Activated B cell treated with CpG ODN at 0.5 μM for 24 hours (primary cell): ENCODE results near the gene PYROXD2. TPM values are rescaled to one million over a fixed set of nuclear protein-coding genes. Genes with fewer than 3 reads are reported as not detected.

Experiments
- ATAC-seq: fragments of 200-7000 bp; cut with Tn5 transposase; one replicate; pipeline ENCODE4 v1.10.0; 2021; ENCODE audit warnings: low read depth, mild to moderate bottlenecking, moderate library complexity
- CTCF ChIA-PET: fragments of 350-600 bp; sonication (Branson Sonifier 250); formaldehyde crosslinking; loops from one replicate; lab custom pipeline; 2021; ENCODE audit warnings: antibody characterized with exemption; lab: Charles Lee
- POLR2A ChIA-PET: fragments of 350-600 bp; sonication (Branson Sonifier 250); formaldehyde crosslinking; loops from one replicate; lab custom pipeline; 2021; ENCODE audit warnings: antibody characterized with exemption; lab: Charles Lee
- DNase-seq: peaks from one replicate; pipeline ENCODE4 v3.0.0; 2022
- H3K27ac Mint-ChIP-seq: one replicate; pipeline ENCODE4 v1.8.0; 2020; ENCODE audit warnings: mixed read lengths
- H3K27me3 Mint-ChIP-seq: one replicate; pipeline ENCODE4 v1.8.0; 2021; ENCODE audit warnings: mixed read lengths
- H3K36me3 Mint-ChIP-seq: one replicate; pipeline ENCODE4 v1.8.0; 2021; ENCODE audit warnings: low read depth, mixed read lengths
- H3K4me1 Mint-ChIP-seq: one replicate; pipeline ENCODE4 v1.8.0; 2021; ENCODE audit warnings: mixed read lengths
- H3K4me3 Mint-ChIP-seq: one replicate; pipeline ENCODE4 v1.8.0; 2020; ENCODE audit warnings: mild to moderate bottlenecking, mixed read lengths
- H3K9me3 Mint-ChIP-seq: one replicate; pipeline ENCODE4 v1.8.0; 2020; ENCODE audit warnings: mixed read lengths
- CTCF ChIP-seq: fragments of 200-600 bp; IDR thresholded peaks from one replicate; pipeline ENCODE4 v1.8.0; 2022; ENCODE audit warnings: antibody characterized with exemption, mild to moderate bottlenecking
- intact Hi-C: fragments of 100-400 bp; cut with micrococcal nuclease; formaldehyde crosslinking; loops from one replicate; pipeline ENCODE4 v1.15.1; 2024
- total RNA-seq: library from RNA; stranded (reverse); gene quantifications from 2 replicates; pipeline ENCODE4 v1.2.3, GENCODE V29; 2022

PYROXD2 gene
- total RNA-seq, 1 donor from 2014 or later: 11.4 TPM

DNA sequence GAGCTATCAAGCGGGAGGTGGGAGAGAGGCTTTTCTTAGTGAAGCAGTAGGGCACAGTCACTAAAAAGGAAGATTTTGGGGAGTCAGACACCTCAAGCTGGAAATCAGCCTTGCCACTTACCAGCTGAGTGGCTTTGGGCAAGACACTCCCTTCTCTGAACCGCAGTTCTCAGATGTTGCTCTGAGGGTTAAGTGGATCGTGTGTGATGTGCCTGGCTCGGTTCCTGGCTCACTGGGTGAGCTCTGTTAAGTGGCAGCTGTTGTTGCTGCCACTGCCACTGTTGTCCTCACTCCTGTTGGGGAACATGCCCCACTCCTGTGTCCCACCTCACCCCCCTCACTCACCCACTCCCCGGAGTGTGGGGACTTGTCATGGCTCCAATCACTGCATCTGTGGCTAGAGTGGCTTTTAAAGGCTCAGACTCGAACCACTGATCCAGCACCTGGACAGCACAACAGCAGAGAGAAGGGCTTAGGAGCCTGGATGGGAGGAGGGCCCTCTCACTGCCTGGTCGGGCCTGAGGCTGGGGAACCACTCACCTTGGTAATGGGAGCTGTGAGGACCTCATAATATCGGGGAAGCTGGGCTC is 20.0 kb downstream of the PYROXD2 start:
- POLR2A ChIA-PET: no interaction called here
- H3K27me3 Mint-ChIP-seq: no peaks in the 10 kb centered on the region
- TF ChIP-seq CTCF: no peak
- H3K4me1 Mint-ChIP-seq: peaks cover 13% of the 10 kb centered on the region
- intact Hi-C loops: no loop called here
- ATAC-seq (no peak), DNase-seq (no peak)
- CTCF ChIA-PET: no interaction called here
- H3K36me3 Mint-ChIP-seq: no peaks in the 10 kb centered on the region
- no peak overlapping the region for H3K4me3 Mint-ChIP-seq
- no peaks in the 10 kb centered on the region for H3K9me3 Mint-ChIP-seq
- H3K27ac Mint-ChIP-seq: no peak overlapping the region

- POLR2A ChIA-PET: no interaction called here
- no peaks in the 10 kb centered on the region for H3K36me3 Mint-ChIP-seq
- no peak for TF ChIP-seq CTCF
- H3K4me3 Mint-ChIP-seq: no peak overlapping the region
- H3K9me3 Mint-ChIP-seq: no peaks in the 10 kb centered on the region
- CTCF ChIA-PET: interaction anchor here (1.0 kb wide), 1 partner anchor 82 kb away, joined by 3 read pairs; no protein-coding TSS in a partner anchor
- intact Hi-C loops: no loop called here
- DNase-seq (no peak), ATAC-seq (no peak)
- no peaks in the 10 kb centered on the region for H3K27me3 Mint-ChIP-seq
- no peak overlapping the region for H3K27ac Mint-ChIP-seq
- H3K4me1 Mint-ChIP-seq: peaks cover 13% of the 10 kb centered on the region
Measured at GRCh38 chr10:98391578-98391991, 23.4 kb downstream of the PYROXD2 start.

DNA sequence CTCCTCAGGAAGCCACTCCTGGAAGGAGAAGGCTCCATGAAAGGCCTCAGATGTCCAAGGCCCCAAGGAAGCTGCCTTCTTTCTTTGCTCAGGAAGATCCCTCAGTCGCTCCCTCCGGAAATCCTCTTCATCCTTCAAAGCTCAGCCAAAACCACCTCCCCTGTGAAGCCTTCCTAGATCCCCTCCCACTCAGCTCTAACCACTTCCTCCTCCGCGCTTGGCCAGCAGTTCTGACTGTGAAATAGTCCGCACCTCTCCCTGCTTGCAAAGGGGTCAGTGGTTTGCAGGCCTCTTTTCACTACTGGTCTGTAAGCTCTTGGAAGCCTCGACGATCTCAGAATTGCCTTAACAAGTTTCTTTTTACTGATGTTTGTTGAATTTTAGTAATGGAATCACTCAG is 23.9 kb downstream of the PYROXD2 start:
- DNase-seq (no peak), ATAC-seq (no peak)
- intact Hi-C loops: no loop called here
- POLR2A ChIA-PET: no interaction called here
- no peaks in the 10 kb centered on the region for H3K9me3 Mint-ChIP-seq
- no peak for TF ChIP-seq CTCF
- H3K27ac Mint-ChIP-seq: no peak overlapping the region
- H3K4me1 Mint-ChIP-seq: peaks cover 13% of the 10 kb centered on the region
- CTCF ChIA-PET: interaction anchor here (1.0 kb wide), 1 partner anchor 82 kb away, joined by 3 read pairs; no protein-coding TSS in a partner anchor
- H3K4me3 Mint-ChIP-seq: no peak overlapping the region
- no peaks in the 10 kb centered on the region for H3K36me3 Mint-ChIP-seq
- no peaks in the 10 kb centered on the region for H3K27me3 Mint-ChIP-seq

DNA sequence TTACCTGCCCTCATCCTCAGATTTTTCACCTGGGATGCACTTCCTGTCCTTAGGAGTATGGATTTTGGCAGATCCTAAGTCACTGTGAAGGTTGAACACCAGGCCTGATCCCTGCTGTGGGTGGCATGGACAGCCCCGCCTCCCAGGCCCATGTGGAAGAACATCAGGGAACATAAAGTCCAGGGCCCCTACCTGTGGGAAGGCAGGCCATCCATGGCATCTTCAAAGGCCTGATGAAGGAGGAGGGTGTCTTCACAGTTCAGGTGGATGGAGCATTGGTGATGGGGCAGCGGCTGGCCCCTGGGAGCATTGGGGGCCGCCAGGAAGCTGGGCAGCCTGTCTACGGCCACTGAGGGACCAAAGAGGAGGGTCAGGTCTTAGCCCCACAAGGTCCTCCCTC is 24.6 kb downstream of the PYROXD2 start:
- TF ChIP-seq CTCF: no peak
- H3K9me3 Mint-ChIP-seq: no peaks in the 10 kb centered on the region
- H3K4me3 Mint-ChIP-seq: no peak overlapping the region
- DNase-seq (no peak), ATAC-seq (no peak)
- H3K27me3 Mint-ChIP-seq: no peaks in the 10 kb centered on the region
- H3K4me1 Mint-ChIP-seq: peaks cover 13% of the 10 kb centered on the region
- ChIA-PET CTCF (no interaction called here), POLR2A (no interaction called here)
- H3K27ac Mint-ChIP-seq: no peak overlapping the region
- no peaks in the 10 kb centered on the region for H3K36me3 Mint-ChIP-seq
- intact Hi-C loops: no loop called here

DNA sequence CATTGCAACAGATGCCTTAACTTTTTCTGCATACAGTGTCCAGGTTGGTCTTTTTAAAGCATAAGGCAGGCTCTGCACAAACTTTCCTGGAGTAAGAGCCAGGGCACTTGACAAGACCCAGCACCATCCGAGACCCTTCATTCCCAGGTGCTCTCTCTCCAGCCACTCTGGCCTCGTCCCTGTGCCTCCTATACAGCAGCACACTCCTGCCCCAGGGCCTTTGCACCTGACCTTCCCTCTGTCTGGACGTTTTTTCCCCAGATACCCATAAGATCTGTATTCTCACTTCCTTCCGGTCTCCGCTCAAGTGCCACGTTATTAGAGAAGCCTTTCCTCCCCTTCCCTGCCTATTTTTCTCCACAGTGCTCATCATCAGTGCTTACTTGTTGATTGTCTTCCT is 25.6 kb downstream of the PYROXD2 start:
- intact Hi-C loops: no loop called here
- no peaks in the 10 kb centered on the region for H3K36me3 Mint-ChIP-seq
- ChIA-PET POLR2A (no interaction called here), CTCF (no interaction called here)
- ATAC-seq: no peak
- no peak overlapping the region for H3K4me3 Mint-ChIP-seq
- H3K4me1 Mint-ChIP-seq: peaks cover 13% of the 10 kb centered on the region
- no peaks in the 10 kb centered on the region for H3K27me3 Mint-ChIP-seq
- DNase-seq: no peak
- no peaks in the 10 kb centered on the region for H3K9me3 Mint-ChIP-seq
- no peak overlapping the region for H3K27ac Mint-ChIP-seq
- no peak for TF ChIP-seq CTCF
